NK-92 treated with Interleukin-12 subunit alpha and Interleukin-12 subunit beta, amount 100 ng/mL, for 24 hours (cell line): ENCODE data around the gene GRHPR.
A peak's percentile ranks its signal among the peaks of the same experiment; 100 is the strongest.

Experiments used
- DNase-seq: peaks from one replicate; lab custom pipeline; 2025; lab: John Stamatoyannopoulos, UW

Gene GRHPR

DNA sequence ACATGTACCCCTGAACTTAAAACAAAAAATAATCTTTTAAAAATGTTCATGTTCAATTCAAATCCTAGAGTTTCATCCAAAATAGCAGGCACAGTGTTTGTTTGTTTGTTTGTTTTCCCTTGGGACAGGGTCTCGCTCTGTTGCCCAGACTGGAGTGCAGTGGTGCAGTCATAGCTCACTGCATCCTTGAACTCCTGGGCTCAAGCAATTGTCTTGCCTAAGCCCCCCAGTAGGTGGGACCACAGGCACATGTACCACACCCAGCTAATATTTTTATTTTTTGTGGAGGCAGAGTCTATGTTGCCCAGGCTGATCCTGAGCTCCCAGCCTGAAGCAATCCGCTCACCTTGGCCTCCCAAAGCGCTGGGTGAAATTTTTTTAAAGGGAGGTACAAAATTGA is 58.3 kb downstream of the GRHPR start:
- DNase-seq: no peak

DNA sequence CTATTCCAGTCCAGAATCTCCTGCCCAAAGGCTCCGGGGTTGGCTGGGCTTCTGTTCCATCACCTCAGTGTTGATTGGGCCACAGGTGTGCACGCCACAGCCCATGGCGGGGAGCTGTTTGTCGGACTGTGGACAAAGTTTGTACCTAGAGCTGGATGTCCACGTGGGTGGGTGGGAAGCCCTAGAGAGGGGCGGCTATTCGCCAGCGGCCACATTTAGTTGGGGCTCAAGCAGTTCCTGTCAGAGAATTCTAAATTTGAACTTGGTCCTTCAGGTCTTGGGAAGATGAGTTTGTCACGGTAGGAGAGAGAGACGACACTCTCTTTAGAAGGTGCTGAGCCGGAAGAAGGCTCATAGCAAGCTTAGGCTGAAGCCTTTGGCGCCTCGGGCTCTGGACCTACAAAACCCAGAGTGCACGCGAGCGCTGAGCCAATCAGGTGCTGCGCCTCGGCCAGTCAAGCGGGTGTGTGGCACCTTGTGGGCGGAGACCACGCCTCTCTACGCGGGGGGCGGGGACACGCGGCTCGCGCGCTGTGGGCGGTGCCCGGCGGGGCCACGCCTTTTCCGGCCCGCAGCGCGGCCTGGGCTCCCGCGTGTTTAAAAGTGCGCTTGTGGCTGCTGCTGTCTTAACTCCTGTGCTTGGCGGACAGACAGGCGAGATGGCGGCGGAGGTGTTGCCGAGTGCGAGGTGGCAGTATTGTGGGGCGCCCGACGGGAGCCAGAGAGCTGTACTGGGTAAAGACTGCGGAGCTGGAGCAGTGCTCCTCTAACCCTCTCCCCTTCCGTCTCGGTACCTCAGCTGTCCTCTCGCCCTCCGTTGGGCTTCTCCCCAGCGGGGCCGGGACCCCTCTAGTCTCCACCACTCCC is 63.1 kb downstream of the GRHPR start, which contains the start of gene POLR1E:
POLR1E (plus strand) TSS at position 560 of the 867 bp plus-strand sequence; CDS start at position 660, 100 bp downstream.
- DNase-seq: peak; percentile 96

DNA sequence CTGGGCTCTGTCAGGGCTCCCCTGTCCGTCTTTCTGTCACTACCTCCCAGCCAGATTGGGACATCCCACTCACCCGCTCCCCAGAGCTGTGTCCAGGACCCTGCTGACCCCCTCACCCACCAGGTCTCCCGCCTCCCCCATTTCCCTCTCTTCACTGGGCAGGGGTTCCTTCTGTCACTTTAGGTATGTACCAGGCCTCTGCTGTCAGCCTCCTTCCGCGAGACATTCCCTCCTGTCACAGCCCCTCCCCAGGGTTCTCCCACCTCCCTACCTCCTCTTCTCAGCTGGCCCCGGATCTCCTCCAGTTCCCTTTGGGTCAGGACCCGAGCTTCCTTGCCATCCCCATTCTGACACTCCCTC is 63.7 kb downstream of the GRHPR start:
- no peak for DNase-seq
